ENCODE measurements around the gene AIDA.

AIDA gene

GRCh38 chr1:222632749-222633148 lies 79.5 kb downstream of the AIDA start:
- Histone ChIP-seq H3K27me3 (ENCODE audit: control insufficient read depth, insufficient read depth, low read length) (no peaks in the 10 kb centered on the region), H3K9me3 (ENCODE audit: control insufficient read depth, insufficient read depth, low read length) (no peaks in the 10 kb centered on the region), H3K36me3 (ENCODE audit: control insufficient read depth, insufficient read depth, low read length) (peaks cover 16% of the 10 kb centered on the region), H3K4me1 (ENCODE audit: control insufficient read depth, insufficient read depth, low read length) (no peaks in the 10 kb centered on the region), H3K4me3 (ENCODE audit: low read depth, low read length) (no peak overlapping the region), H3K9ac (ENCODE audit: low read depth, low read length) (no peak overlapping the region)

- H3K36me3 ChIP-seq (ENCODE audit: control insufficient read depth, insufficient read depth, low read length), result peaks cover 16% of the 10 kb centered on the region
- no peak overlapping the region for H3K9ac ChIP-seq (ENCODE audit: low read depth, low read length)
Measured at GRCh38 chr1:222631611-222632208, 80.6 kb downstream of the AIDA start.

GRCh38 chr1:222629921-222630535 lies 82.3 kb downstream of the AIDA start:
- Histone ChIP-seq H3K4me3 (ENCODE audit: low read depth, low read length) (no peak overlapping the region), H3K27me3 (ENCODE audit: control insufficient read depth, insufficient read depth, low read length) (no peaks in the 10 kb centered on the region), H3K9me3 (ENCODE audit: control insufficient read depth, insufficient read depth, low read length) (no peaks in the 10 kb centered on the region), H3K9ac (ENCODE audit: low read depth, low read length) (no peak overlapping the region), H3K36me3 (ENCODE audit: control insufficient read depth, insufficient read depth, low read length) (peaks cover 21% of the 10 kb centered on the region), H3K4me1 (ENCODE audit: control insufficient read depth, insufficient read depth, low read length) (no peaks in the 10 kb centered on the region)

More at GRCh38 chr1:222631611-222632208, 80.6 kb downstream of the AIDA start:
- Histone ChIP-seq H3K4me1 (ENCODE audit: control insufficient read depth, insufficient read depth, low read length) (no peaks in the 10 kb centered on the region), H3K9me3 (ENCODE audit: control insufficient read depth, insufficient read depth, low read length) (no peaks in the 10 kb centered on the region), H3K4me3 (ENCODE audit: low read depth, low read length) (no peak overlapping the region), H3K27me3 (ENCODE audit: control insufficient read depth, insufficient read depth, low read length) (no peaks in the 10 kb centered on the region)

GRCh38 chr1:222627232-222627631 lies 85.1 kb downstream of the AIDA start:
- no peak overlapping the region for H3K9ac ChIP-seq (ENCODE audit: low read depth, low read length)
- no peaks in the 10 kb centered on the region for H3K9me3 ChIP-seq (ENCODE audit: control insufficient read depth, insufficient read depth, low read length)
- no peak overlapping the region for H3K4me3 ChIP-seq (ENCODE audit: low read depth, low read length)
- H3K4me1 ChIP-seq (ENCODE audit: control insufficient read depth, insufficient read depth, low read length), result no peaks in the 10 kb centered on the region
- H3K27me3 ChIP-seq (ENCODE audit: control insufficient read depth, insufficient read depth, low read length), result no peaks in the 10 kb centered on the region
- H3K36me3 ChIP-seq (ENCODE audit: control insufficient read depth, insufficient read depth, low read length), result peaks cover 11% of the 10 kb centered on the region

GRCh38 chr1:222624214-222624613 lies 88.1 kb downstream of the AIDA start:
- H3K4me3 ChIP-seq (ENCODE audit: low read depth, low read length), result no peak overlapping the region
- H3K4me1 ChIP-seq (ENCODE audit: control insufficient read depth, insufficient read depth, low read length), result no peaks in the 10 kb centered on the region
- H3K9ac ChIP-seq (ENCODE audit: low read depth, low read length), result no peak overlapping the region
- H3K36me3 ChIP-seq (ENCODE audit: control insufficient read depth, insufficient read depth, low read length), result peaks cover 8% of the 10 kb centered on the region
- no peaks in the 10 kb centered on the region for H3K9me3 ChIP-seq (ENCODE audit: control insufficient read depth, insufficient read depth, low read length)
- H3K27me3 ChIP-seq (ENCODE audit: control insufficient read depth, insufficient read depth, low read length), result no peaks in the 10 kb centered on the region

GRCh38 chr1:222623458-222623857 lies 88.8 kb downstream of the AIDA start:
- Histone ChIP-seq H3K36me3 (ENCODE audit: control insufficient read depth, insufficient read depth, low read length) (peaks cover 5% of the 10 kb centered on the region), H3K4me1 (ENCODE audit: control insufficient read depth, insufficient read depth, low read length) (no peaks in the 10 kb centered on the region), H3K9ac (ENCODE audit: low read depth, low read length) (no peak overlapping the region), H3K27me3 (ENCODE audit: control insufficient read depth, insufficient read depth, low read length) (no peaks in the 10 kb centered on the region), H3K9me3 (ENCODE audit: control insufficient read depth, insufficient read depth, low read length) (no peaks in the 10 kb centered on the region), H3K4me3 (ENCODE audit: low read depth, low read length) (no peak overlapping the region)

GRCh38 chr1:222622765-222623164 lies 89.5 kb downstream of the AIDA start:
- no peak overlapping the region for H3K4me3 ChIP-seq (ENCODE audit: low read depth, low read length)
- peaks cover 5% of the 10 kb centered on the region for H3K36me3 ChIP-seq (ENCODE audit: control insufficient read depth, insufficient read depth, low read length)
- no peak overlapping the region for H3K9ac ChIP-seq (ENCODE audit: low read depth, low read length)
- H3K27me3 ChIP-seq (ENCODE audit: control insufficient read depth, insufficient read depth, low read length), result no peaks in the 10 kb centered on the region
- H3K4me1 ChIP-seq (ENCODE audit: control insufficient read depth, insufficient read depth, low read length), result no peaks in the 10 kb centered on the region
- no peaks in the 10 kb centered on the region for H3K9me3 ChIP-seq (ENCODE audit: control insufficient read depth, insufficient read depth, low read length)

- Histone ChIP-seq H3K4me3 (ENCODE audit: low read depth, low read length) (no peak overlapping the region), H3K9ac (ENCODE audit: low read depth, low read length) (no peak overlapping the region), H3K36me3 (ENCODE audit: control insufficient read depth, insufficient read depth, low read length) (peaks cover 2% of the 10 kb centered on the region), H3K4me1 (ENCODE audit: control insufficient read depth, insufficient read depth, low read length) (no peaks in the 10 kb centered on the region), H3K9me3 (ENCODE audit: control insufficient read depth, insufficient read depth, low read length) (no peaks in the 10 kb centered on the region), H3K27me3 (ENCODE audit: control insufficient read depth, insufficient read depth, low read length) (no peaks in the 10 kb centered on the region)
Measured at GRCh38 chr1:222620566-222620965, 91.7 kb downstream of the AIDA start.

GRCh38 chr1:222618880-222619596 lies 93.3 kb downstream of the AIDA start:
- H3K9ac ChIP-seq (ENCODE audit: low read depth, low read length), result peak overlapping the region; percentile 84
- no peaks in the 10 kb centered on the region for H3K9me3 ChIP-seq (ENCODE audit: control insufficient read depth, insufficient read depth, low read length)
- peaks cover under 1% of the 10 kb centered on the region for H3K27me3 ChIP-seq (ENCODE audit: control insufficient read depth, insufficient read depth, low read length)
- no peaks in the 10 kb centered on the region for H3K36me3 ChIP-seq (ENCODE audit: control insufficient read depth, insufficient read depth, low read length)
- no peaks in the 10 kb centered on the region for H3K4me1 ChIP-seq (ENCODE audit: control insufficient read depth, insufficient read depth, low read length)
- peak overlapping the region; percentile 93 for H3K4me3 ChIP-seq (ENCODE audit: low read depth, low read length)

Data from iPS-15b (cell line).